ELF-1 (cell line): ENCODE results near the gene NUP50.

ENCODE experiments used
- DNase-seq: peaks from one replicate; pipeline ENCODE4 v3.0.0-alpha.2; 2016; ENCODE audit warnings: low read depth, low spot score

The NUP50 gene

GRCh38 chr22:45163451-45164269 is at the start of gene NUP50:
Gene NUP50 (plus strand): TSS chr22:45163925. CDS start chr22:45168178, 4,253 bp downstream.
- peak; percentile 97 for DNase-seq

- no peak for DNase-seq
Observed at GRCh38 chr22:45120440-45120839, 43.3 kb upstream of the NUP50 start.

- DNase-seq: no peak
Observed at GRCh38 chr22:45120931-45121330, 42.8 kb upstream of the NUP50 start.

GRCh38 chr22:45124176-45124847 is 39.4 kb upstream of the NUP50 start:
- no peak for DNase-seq

GRCh38 chr22:45125188-45125587 is 38.5 kb upstream of the NUP50 start:
- peak; percentile 24 for DNase-seq

- no peak for DNase-seq
Observed at GRCh38 chr22:45127866-45128265, 35.9 kb upstream of the NUP50 start.

- no peak for DNase-seq
Observed at GRCh38 chr22:45129703-45130524, 33.8 kb upstream of the NUP50 start.

GRCh38 chr22:45130891-45131290 is 32.8 kb upstream of the NUP50 start:
- DNase-seq: no peak

- DNase-seq: no peak
Observed at GRCh38 chr22:45131749-45132148, 32.0 kb upstream of the NUP50 start.

GRCh38 chr22:45134313-45134712 is 29.4 kb upstream of the NUP50 start:
- no peak for DNase-seq

- no peak for DNase-seq
Observed at GRCh38 chr22:45136594-45136993, 27.1 kb upstream of the NUP50 start.

- no peak for DNase-seq
Observed at GRCh38 chr22:45139693-45140092, 24.0 kb upstream of the NUP50 start.

GRCh38 chr22:45142376-45142775 is 21.3 kb upstream of the NUP50 start:
- no peak for DNase-seq

- DNase-seq: no peak
Observed at GRCh38 chr22:45144916-45145315, 18.8 kb upstream of the NUP50 start.

- DNase-seq: no peak
Observed at GRCh38 chr22:45149671-45150070, 14.1 kb upstream of the NUP50 start.

- DNase-seq: no peak
Observed at GRCh38 chr22:45150139-45150538, 13.6 kb upstream of the NUP50 start.

GRCh38 chr22:45151503-45151902 is 12.2 kb upstream of the NUP50 start:
- no peak for DNase-seq

GRCh38 chr22:45154383-45154782 is 9.3 kb upstream of the NUP50 start:
- DNase-seq: no peak

- DNase-seq: no peak
Observed at GRCh38 chr22:45155050-45155840, 8.5 kb upstream of the NUP50 start.

GRCh38 chr22:45157907-45158306 is 5.8 kb upstream of the NUP50 start:
- peak; percentile 30 for DNase-seq
